ENCODE data around the gene TMEM179. TPM values are rescaled to one million over a fixed set of nuclear protein-coding genes. Genes with fewer than 3 reads are reported as not detected.

Gene TMEM179
- total and polyA plus RNA-seq, 2 of the 13 experiments (the other 11 are each of a cell fraction or from before 2014, with no cell fraction given), result not detected

GRCh38 chr14:104654119-104654518 is 49.5 kb upstream of the TMEM179 start (continued):
- TF ChIP-seq NR0B2 (CRISPR knock-in tag; IDR thresholded peaks at IDR 0.05) (no peak), ZNF776 (CRISPR knock-in tag; IDR thresholded peaks at IDR 0.05) (no peak), MTA3 (CRISPR knock-in tag; IDR thresholded peaks at IDR 0.05) (no peak), ZNF629 (CRISPR knock-in tag; conservative IDR thresholded peaks at IDR 0.05) (no peak), KLF6 (CRISPR knock-in tag; IDR thresholded peaks at IDR 0.05) (no peak), ZSCAN31 (CRISPR knock-in tag; IDR thresholded peaks at IDR 0.05; ENCODE audit: low read depth) (no peak; the same call in 1 of the 2 replicates), MIER2 (CRISPR knock-in tag; IDR thresholded peaks at IDR 0.05) (no peak), TCF7 (IDR thresholded peaks at IDR 0.05; ENCODE audit: low read depth) (no peak; the same call in 1 of the 2 replicates), NFYB (CRISPR knock-in tag; IDR thresholded peaks at IDR 0.05) (no peak), ZNF790 (CRISPR knock-in tag; IDR thresholded peaks at IDR 0.05; ENCODE audit: borderline replicate concordance) (no peak), CC2D1A (CRISPR knock-in tag; IDR thresholded peaks at IDR 0.05) (no peak), BHLHE40 (IDR thresholded peaks at IDR 0.05; ENCODE audit: low read length) (no peak), KDM1A (CRISPR knock-in tag; IDR thresholded peaks at IDR 0.05) (no peak), REST (IDR thresholded peaks at IDR 0.05; ENCODE audit: borderline replicate concordance in 1 of 2, low read depth in 1 of 2, low read length in 2 of 2) (peak in 1 of 2 experiments; percentile 71; a peak in 2 of 4 replicates), ZXDC (CRISPR knock-in tag; IDR thresholded peaks at IDR 0.05) (no peak), HMG20A (CRISPR knock-in tag; IDR thresholded peaks at IDR 0.05; ENCODE audit: borderline replicate concordance) (peak; percentile 78; the same call in 1 of the 2 replicates), NBN (conservative IDR thresholded peaks at IDR 0.05) (no peak), NR2F2 (IDR thresholded peaks at IDR 0.05; ENCODE audit: borderline replicate concordance, low read depth) (peak; percentile 77), SIX4 (CRISPR knock-in tag; IDR thresholded peaks at IDR 0.05) (0 out of 2 replicates have a peak, but pooled peaks have one; percentile 11), ZNF235 (CRISPR knock-in tag; IDR thresholded peaks at IDR 0.05; ENCODE audit: borderline replicate concordance) (no peak), THAP11 (CRISPR knock-in tag; IDR thresholded peaks at IDR 0.05) (no peak), NCOR1 (IDR thresholded peaks at IDR 0.05; ENCODE audit: borderline replicate concordance, low read length) (peak; percentile 83; the same call in 1 of the 2 replicates), HDAC1 (CRISPR knock-in tag; IDR thresholded peaks at IDR 0.05) (peak; percentile 66), AKAP8 (CRISPR knock-in tag; IDR thresholded peaks at IDR 0.05) (no peak), ATF7 (IDR thresholded peaks at IDR 0.05) (no peak), ATF7 (CRISPR knock-in tag; IDR thresholded peaks at IDR 0.05) (no peak), DPF2 (CRISPR knock-in tag; IDR thresholded peaks at IDR 0.05; ENCODE audit: borderline replicate concordance, low read depth) (no peak), SMAD3 (CRISPR knock-in tag; IDR thresholded peaks at IDR 0.05) (no peak), KDM2A (CRISPR knock-in tag; IDR thresholded peaks at IDR 0.05; ENCODE audit: borderline replicate concordance, low read depth) (no peak)

Data from HepG2 (cell line).